Nephron progenitor cell (in vitro differentiated cells): ENCODE data around the gene DAAM2.
A peak's percentile ranks its signal among the peaks of the same experiment; 100 is the strongest.

ENCODE experiments used
- DNase-seq: peaks from one replicate; pipeline ENCODE4 v3.0.0; 2021
- H3K27ac Mint-ChIP-seq: 2 replicates; pipeline ENCODE4 v1.8.0; 2021; ENCODE audit warnings: mild to moderate bottlenecking, moderate library complexity, mixed read lengths
- H3K27me3 Mint-ChIP-seq: 2 replicates; pipeline ENCODE4 v1.8.0; 2021; ENCODE audit warnings: mild to moderate bottlenecking, low read depth, mixed read lengths; ENCODE audit not compliant: poor library complexity
- H3K36me3 Mint-ChIP-seq: 2 replicates; pipeline ENCODE4 v1.8.0; 2021; ENCODE audit warnings: low read depth, mixed read lengths
- H3K4me1 Mint-ChIP-seq: 2 replicates; pipeline ENCODE4 v1.8.0; 2021; ENCODE audit warnings: mixed read lengths
- H3K4me3 Mint-ChIP-seq: 2 replicates; pipeline ENCODE4 v1.8.0; 2021; ENCODE audit warnings: mild to moderate bottlenecking, moderate library complexity, mixed read lengths
- H3K9me3 Mint-ChIP-seq: 2 replicates; pipeline ENCODE4 v1.8.0; 2021; ENCODE audit warnings: mild to moderate bottlenecking, moderate library complexity, mixed read lengths
- CTCF ChIP-seq: fragments of 200-600 bp; sonication (generic); IDR thresholded peaks from 2 replicates; pipeline ENCODE4 v1.5.0; 2021; ENCODE audit warnings: antibody characterized with exemption

Gene DAAM2

DNA sequence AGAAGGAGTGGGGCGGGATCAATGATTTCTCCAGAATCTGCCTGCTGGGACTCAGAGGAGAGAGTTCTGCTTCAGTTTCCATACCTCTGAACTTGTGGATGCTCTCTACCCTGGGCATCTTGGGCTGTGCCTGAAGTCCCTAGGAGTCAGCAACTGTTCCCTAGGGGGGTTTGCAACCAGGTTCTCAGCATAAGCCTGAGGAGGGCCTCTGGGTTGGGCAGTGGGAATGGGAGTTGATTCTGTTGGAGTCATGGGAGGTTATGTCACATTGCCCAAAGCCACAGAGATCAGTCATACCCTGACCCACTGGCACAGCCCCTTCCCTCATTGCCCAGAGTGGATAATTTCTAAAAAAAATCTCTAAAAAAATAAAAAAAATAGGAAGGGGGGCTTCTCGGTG, 94.7 kb downstream of the DAAM2 start:
- no peak for TF ChIP-seq CTCF
- Mint-ChIP-seq H3K4me1 (peaks cover 35% of the 10 kb centered on the region), H3K4me3 (no peak overlapping the region), H3K27ac (no peak overlapping the region), H3K36me3 (peaks cover 15% of the 10 kb centered on the region), H3K27me3 (peaks cover 10% of the 10 kb centered on the region), H3K9me3 (no peaks in the 10 kb centered on the region)
- DNase-seq, result no peak

- H3K27ac Mint-ChIP-seq, result peak overlapping the region; percentile 59
- H3K27me3 Mint-ChIP-seq, result peaks cover 17% of the 10 kb centered on the region
- peaks cover 15% of the 10 kb centered on the region for H3K36me3 Mint-ChIP-seq
- H3K4me3 Mint-ChIP-seq, result no peak overlapping the region
- no peaks in the 10 kb centered on the region for H3K9me3 Mint-ChIP-seq
- peaks cover 29% of the 10 kb centered on the region for H3K4me1 Mint-ChIP-seq
- no peak for TF ChIP-seq CTCF
- DNase-seq, result peak; percentile 20
These were observed 95.7 kb downstream of the DAAM2 start for GRCh38 chr6:39887692-39888450.

DNA sequence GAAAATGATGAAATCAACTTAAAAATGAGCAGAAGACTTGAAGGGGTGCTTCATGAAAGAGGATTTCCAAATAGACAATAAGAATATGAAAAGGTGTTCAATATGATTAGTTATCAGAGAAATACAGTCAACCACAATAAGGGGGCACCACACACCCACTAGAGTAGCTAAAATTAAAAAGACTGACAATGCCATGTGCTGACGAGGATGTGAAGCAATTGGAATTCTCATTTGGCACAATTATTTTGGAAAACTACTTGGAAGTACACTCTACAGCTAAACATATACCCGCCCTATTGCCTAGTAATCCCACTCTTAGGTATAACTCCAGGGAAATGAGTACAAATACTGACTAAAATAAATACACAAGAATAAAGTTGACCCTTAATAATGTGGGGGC, 97.1 kb downstream of the DAAM2 start:
- H3K9me3 Mint-ChIP-seq, result no peaks in the 10 kb centered on the region
- H3K4me1 Mint-ChIP-seq, result peaks cover 28% of the 10 kb centered on the region
- no peak for DNase-seq
- TF ChIP-seq CTCF, result no peak
- no peak overlapping the region for H3K4me3 Mint-ChIP-seq
- H3K27me3 Mint-ChIP-seq, result peaks cover 18% of the 10 kb centered on the region
- no peak overlapping the region for H3K27ac Mint-ChIP-seq
- H3K36me3 Mint-ChIP-seq, result peaks cover 11% of the 10 kb centered on the region

GRCh38 chr6:39891353-39891752, 99.2 kb downstream of the DAAM2 start:
- TF ChIP-seq CTCF, result no peak
- no peaks in the 10 kb centered on the region for H3K9me3 Mint-ChIP-seq
- H3K4me3 Mint-ChIP-seq, result no peak overlapping the region
- no peak overlapping the region for H3K27ac Mint-ChIP-seq
- H3K4me1 Mint-ChIP-seq, result peaks cover 19% of the 10 kb centered on the region
- peaks cover 18% of the 10 kb centered on the region for H3K27me3 Mint-ChIP-seq
- DNase-seq, result no peak
- peaks cover 9% of the 10 kb centered on the region for H3K36me3 Mint-ChIP-seq

- Mint-ChIP-seq H3K27ac (no peak overlapping the region), H3K9me3 (no peaks in the 10 kb centered on the region), H3K27me3 (peaks cover 18% of the 10 kb centered on the region), H3K4me3 (no peak overlapping the region), H3K36me3 (peaks cover 11% of the 10 kb centered on the region), H3K4me1 (peaks cover 15% of the 10 kb centered on the region)
- no peak for DNase-seq
- no peak for TF ChIP-seq CTCF
These were observed 99.8 kb downstream of the DAAM2 start for GRCh38 chr6:39891976-39892375.
